Stimulated activated CD8-positive, alpha-beta memory T cell treated with anti-CD3 and anti-CD28 coated beads, Interleukin-15, amount 100 ng/mL, for 24 hours (primary cell): ENCODE results near the gene C1QL1.

ENCODE experiments used
- DNase-seq: peaks from one replicate; pipeline ENCODE4 v3.0.0-alpha.2; 2020; ENCODE audit warnings: low read depth

C1QL1 gene

DNA sequence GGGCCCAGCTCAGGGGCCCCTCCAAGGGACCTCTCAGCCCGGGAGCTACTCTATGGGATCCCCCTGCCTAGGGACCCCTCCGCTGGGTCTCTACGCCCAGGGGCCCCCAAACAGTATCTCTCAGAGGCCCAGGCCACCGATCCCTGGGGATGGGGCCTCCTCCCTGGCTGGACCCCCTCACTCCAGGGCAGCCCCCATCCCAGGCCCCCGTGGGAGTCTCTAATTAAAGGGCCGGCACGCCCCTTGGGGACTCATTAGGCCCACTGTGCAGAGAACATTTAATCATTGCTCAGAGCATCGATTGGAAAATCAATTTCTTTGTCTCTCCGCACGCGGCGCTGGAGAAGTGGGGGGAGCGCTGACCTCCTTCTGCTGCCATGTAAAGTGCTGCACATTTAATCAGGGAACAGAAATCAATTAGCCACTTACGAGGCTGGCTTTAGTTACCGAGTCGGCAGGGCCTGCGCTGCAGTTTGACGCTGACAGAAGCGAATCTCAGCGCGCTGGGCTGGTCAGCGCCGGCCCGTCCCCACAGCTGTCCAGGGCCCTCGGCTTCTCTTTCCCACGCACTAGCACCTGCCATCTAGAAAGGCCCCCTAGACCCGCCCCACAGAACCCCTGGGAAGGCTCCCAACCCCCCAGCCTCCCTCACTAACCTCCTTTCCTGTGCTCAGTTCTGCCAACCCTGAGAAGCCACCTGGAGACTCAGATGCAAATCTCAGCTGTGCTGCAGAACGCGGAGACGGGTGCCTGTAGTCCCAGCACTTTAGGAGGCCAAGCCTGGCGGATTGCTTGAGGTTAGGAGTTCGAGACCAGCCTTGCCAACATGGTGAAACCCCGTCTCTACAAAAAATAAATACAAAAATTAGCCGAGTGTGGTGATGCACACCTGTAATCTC, 20.2 kb upstream of the C1QL1 start:
- DNase-seq = no peak

- DNase-seq = no peak
Observed at GRCh38 chr17:44983563-44983962, 15.5 kb upstream of the C1QL1 start.

- DNase-seq = no peak
Observed at GRCh38 chr17:44982113-44982702, 14.1 kb upstream of the C1QL1 start.

- no peak for DNase-seq
Observed at GRCh38 chr17:44981221-44981968, 13.3 kb upstream of the C1QL1 start.

DNA sequence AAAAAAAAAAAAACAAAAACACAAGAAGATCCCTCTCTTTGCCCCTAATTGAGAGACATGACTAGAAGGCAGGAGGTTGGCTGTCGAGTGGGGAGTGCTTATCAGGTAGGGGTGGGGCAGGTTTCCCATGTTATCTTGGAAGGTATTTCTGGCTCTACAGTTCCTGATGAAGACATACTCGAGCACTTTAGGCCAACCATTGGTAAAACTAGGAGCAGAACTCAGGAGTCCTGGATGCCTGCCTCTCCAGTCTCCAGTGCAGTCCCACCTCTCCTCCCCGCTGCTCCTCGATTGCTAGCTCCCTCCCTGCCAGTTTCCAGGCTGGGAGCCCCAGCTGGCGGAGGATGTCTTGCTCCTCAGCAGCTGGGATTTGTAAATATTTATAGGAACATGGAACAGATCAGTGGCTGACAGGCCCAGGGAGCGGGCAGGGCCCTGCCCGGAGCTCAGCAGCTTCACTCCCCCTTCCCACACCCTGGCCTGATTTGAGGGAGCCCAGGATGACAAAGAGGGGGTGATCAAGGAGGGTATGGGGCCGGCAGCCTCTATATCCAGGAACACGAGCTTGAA, 11.4 kb upstream of the C1QL1 start:
- DNase-seq = no peak

GRCh38 chr17:44978807-44979206, 10.7 kb upstream of the C1QL1 start:
- DNase-seq = no peak

DNA sequence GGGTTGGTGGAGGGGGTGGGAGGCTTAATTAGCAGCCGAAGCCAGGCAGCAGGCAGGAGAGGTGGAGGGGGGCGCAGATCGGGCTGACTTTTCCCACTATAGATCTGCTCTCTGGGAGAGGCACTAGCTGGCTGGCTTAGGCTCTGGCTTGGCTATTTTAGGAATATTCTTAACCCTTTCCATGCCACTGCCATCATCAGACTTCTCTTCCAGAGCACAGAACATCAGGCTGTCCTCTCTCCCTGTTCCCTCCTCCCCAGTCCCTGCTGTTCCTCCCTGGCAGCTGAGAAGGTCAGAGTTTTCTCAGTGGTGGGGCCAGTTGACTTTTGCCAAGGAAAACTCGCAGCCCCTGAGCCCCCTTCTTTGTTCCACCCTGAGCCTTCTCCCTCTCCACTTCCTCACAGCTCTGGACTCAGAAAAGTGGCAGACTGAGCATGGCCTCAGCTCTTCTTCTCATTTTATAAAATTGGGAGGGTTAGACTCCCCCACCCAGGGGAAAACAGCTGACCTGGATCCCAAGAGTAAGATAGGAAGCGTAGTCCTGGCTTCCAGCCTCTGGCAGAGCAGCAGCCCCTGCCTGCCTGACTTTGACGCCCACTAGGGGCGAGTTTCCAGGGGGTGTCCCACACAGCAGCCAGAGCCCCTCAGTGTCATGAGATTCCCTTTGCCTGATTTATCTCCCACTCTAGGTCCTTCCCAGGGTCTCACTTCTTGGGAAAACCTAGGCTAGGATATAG, 9.9 kb upstream of the C1QL1 start:
- DNase-seq = no peak

DNA sequence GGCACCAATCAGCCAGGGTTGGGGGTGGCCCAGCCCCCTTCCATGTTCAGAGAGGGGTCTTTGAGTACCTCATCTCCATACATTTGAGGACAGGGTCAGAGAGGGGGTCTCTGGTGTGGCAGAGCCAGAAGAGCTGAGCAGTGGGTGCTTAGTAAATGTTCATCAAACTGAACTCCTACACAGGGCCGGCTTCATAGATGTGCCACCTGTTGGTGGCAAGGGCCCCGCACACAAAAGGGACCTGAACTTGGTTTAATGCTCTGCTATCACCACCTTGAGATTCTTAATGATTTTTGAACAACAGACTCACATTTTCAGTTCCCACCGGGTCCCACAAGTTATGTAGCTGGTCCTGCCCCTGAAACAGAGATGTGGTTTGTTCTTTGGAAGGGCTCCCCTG, 9.0 kb upstream of the C1QL1 start:
- DNase-seq = no peak

DNA sequence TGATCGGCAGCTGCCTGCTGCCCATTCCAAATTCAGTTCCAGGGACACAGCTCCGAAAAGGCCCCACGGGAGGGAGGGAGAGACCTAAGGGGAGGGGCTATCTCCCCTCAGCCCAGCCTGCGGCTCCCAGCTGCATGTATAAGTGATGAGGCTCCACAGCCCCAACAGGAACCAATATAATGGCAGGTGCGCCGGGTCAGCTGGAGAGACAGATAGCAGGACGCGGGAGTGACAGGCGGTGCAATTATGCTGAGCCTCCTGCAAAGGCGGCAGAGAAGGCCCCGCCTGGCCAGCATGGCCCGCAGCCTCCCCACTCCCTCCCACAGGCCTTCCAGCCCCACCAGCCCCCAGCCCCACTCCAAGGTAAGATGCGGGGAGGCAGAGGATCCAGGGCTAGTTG, 8.1 kb upstream of the C1QL1 start:
- DNase-seq = no peak

DNA sequence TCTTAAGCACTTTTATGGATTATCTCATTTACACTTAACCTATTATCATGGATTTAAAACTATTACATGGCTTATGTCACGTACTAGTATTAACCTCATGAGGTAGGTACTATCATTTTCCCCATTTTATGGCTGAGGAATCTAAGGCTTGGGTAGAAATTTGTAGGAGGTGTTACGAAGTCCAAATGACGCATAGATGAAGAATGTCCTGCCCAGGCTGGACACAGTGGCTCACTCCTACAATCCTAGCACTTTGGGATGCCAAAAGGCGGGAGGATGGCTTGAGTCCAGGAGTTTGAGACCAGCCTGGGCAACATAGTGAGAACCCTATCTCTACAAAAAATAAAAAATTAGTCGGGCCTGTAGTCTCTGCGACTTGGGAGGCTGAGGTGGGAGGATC, 4.8 kb upstream of the C1QL1 start:
- no peak for DNase-seq

DNA sequence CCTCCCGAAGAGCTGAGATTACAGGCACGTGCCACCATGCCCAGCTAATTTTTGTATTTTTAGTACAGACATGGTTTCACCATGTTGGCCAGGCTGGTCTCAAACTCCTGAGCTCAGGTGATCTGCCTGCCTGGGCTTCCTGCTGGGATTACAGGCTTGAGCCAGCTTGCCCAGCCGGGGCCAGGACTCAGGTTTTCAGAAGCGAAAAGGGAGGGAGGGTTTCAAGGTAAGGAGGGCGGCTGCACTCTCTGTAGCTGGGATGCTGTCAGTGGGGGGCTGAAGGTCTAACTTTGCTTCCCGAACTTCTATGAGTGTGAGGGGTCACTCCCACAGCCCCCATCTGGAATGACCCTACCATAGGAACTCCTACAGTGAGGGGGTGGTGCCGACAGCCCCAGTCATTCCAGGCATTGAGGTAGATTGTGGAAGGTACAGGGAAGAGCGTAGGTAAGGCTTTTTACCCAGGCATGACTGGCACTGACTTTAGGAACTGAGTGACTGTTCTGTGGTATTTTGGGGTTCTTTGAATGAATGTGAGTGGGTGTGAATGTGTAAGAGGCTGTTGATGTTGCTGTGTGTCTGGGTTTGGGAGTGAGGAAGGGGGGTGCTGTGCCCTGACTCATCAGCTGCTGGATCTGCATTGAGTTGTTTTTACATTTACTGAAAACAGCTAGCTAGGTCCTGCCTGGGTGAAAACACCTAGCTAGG, 3.8 kb upstream of the C1QL1 start:
- no peak for DNase-seq

- DNase-seq = no peak
Observed at GRCh38 chr17:44970136-44970741, 2.1 kb upstream of the C1QL1 start.

DNA sequence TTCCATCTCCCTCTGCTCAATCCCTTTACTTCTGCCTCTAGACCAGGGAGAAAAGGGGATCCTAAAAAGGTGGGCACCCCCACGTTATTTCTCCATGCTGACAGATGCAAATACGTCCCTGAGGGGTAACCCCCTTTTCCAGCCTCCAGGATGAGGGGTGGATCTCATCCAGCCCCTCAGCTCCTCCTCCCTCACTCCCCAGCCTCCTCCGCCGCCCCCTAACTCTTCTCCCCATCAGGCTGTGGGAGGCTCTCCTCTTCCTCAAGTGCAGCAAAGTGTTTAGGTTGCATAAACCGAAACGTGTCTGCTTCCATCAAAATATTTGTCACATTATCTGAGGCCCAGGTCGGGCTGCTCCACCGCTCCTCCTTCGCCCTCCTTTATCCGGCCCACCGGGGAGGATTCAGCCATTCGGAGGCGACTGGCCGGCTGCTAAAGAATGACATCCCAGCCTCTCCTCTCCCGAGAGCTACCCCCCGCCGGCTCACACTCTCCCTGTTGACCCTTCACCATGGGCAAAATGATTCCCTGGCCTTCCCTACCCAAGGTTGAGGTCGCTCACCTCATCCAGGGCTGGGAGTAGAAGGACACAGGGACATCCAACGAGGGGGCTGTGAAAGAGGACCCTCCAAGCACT, 1.2 kb upstream of the C1QL1 start:
- DNase-seq = no peak

DNA sequence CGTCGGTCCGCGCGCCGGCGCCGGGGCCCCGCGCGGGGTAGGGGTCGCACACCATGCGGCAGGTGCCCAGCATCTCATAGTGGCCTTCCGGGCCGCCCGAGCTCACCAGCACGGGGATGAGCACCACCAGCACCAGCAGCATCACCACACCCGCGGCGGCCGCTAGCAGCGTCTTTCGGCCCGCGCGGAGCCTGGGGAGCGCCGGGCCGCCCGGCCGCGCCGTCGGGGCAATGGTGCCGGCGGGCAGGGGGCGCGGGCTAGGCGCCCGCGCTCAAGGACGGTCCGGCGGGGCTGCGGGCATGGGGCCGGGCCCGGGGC, 237 bp downstream of the C1QL1 start:
- DNase-seq = no peak

DNA sequence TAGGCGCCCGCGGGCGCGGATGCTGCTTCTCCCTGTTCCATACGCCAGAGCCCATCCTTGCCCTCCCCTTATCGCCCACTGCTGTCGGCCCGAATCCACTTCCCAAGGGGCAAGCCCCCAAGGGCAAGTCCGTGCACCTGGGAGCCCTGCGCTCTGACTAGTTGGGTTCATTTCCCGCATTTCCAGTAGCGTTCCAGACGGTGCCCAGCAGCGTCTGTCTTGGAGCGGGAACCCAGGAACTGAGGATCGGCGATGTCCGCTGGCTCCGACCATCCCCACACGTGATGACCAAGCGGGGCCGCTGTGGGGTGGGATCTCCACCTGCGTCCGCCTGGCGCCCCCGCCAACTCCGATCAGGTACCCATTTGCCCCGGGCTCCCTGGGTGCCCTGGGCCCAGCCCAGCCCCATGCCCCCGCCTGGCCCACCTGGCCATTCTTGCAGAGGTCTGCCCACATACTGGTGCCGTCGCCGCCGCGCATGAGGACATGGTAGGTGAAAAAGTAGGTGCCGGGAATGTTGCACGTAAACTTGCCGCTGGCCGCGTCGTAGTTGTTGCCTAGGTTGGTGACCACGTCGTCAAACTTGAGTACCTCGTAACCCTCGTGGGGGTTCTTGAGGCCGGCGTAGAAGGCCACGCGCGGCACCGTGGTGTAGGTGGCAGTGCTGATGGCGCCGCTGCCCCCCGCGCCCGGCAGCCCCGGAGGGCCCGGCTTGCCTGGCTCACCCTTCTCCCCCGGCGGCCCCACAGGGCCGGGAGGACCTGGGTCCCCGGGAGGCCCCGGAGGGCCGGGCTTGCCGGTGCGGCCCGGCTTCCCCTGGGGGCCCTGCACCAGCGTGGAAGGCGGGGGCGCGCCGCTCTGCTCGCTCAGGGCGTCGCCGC, 837 bp downstream of the C1QL1 start:
- no peak for DNase-seq

DNA sequence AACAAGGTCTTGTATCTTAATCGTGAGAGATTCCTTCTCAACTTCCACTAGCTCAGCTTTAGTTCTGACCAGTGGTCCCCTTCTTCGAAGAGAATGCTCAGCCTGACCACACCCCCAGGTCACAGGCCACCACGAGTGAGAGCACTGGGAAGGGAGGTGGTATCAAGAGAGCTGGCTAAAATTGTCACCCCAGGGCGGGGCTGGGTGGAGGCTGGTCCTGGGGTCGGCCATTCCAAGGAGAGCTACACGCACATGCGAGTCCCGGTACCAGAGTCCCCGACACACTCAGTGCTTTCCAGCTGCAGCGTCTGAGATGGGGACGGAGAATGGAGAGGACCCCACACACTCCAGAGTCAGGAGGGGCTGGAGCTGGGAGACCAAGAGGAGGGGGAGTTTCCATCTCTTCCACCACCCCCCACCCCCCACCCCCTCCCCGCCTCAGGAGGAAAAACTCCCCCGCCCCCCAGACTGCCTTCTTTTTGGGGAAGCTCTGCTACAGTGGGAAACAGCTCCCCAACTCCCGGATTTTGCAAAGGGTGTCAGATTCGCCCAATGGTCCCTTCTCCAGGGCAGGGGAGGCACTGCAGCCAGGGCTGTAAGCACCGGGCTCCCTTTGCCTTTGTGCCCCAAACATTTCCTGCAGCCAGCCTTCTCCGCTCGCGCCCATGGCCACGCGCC, 1.6 kb downstream of the C1QL1 start:
- DNase-seq = no peak

- DNase-seq = no peak
Observed at GRCh38 chr17:44965481-44966234, 2.4 kb downstream of the C1QL1 start.

GRCh38 chr17:44961921-44962350, 6.2 kb downstream of the C1QL1 start:
- no peak for DNase-seq
